CD4-positive, alpha-beta T cell (primary cell): ENCODE measurements around the gene KLHL30. TPM values are rescaled to one million over a fixed set of nuclear protein-coding genes. Genes with fewer than 3 reads are reported as not detected.

Experiments used
- ATAC-seq: fragments of 200-7000 bp; cut with Tn5 transposase; one replicate; pipeline ENCODE4 v1.10.0; 2022; ENCODE audit warnings: mild to moderate bottlenecking; ENCODE audit not compliant: poor library complexity
- CTCF ChIA-PET: fragments of 350-600 bp; sonication (Branson Sonifier 250); formaldehyde crosslinking; loops from one replicate; lab custom pipeline; 2021; ENCODE audit warnings: antibody characterized with exemption, inconsistent platforms; lab: Charles Lee
- POLR2A ChIA-PET: fragments of 350-600 bp; sonication (Branson Sonifier 250); formaldehyde crosslinking; loops from one replicate; lab custom pipeline; 2021; ENCODE audit warnings: antibody characterized with exemption, inconsistent platforms; lab: Charles Lee
- DNase-seq, 14 experiments: peaks; one replicate each; pipeline ENCODE4 v3.0.0-alpha.2; 2013 to 2020; ENCODE audit warnings: mixed read lengths in 2 of 14
- H3K27ac ChIP-seq, 2 donors: one replicate each; pipeline versions ENCODE4 v1.5.1 to v1.7.0; 2013; ENCODE audit warnings: low read length in 2 of 2, low read depth in 1 of 2, mild to moderate bottlenecking in 1 of 2
- H3K27me3 ChIP-seq, 2 experiments: 1 replicate in 1 of 2; 2 replicates in 1 of 2; pipeline versions ENCODE4 v1.6.1 to v1.7.0; 2013; ENCODE audit warnings: low read length in 2 of 2, control low read depth in 1 of 2, mild to moderate bottlenecking in 1 of 2, moderate library complexity in 1 of 2; ENCODE audit not compliant: insufficient read depth in 2 of 2, control insufficient read depth in 1 of 2
- H3K36me3 ChIP-seq: one replicate; pipeline ENCODE4 v1.6.1; 2013; ENCODE audit warnings: low read length, control low read depth; ENCODE audit not compliant: insufficient read depth
- H3K4me1 ChIP-seq: one replicate; pipeline ENCODE4 v1.6.1; 2013; ENCODE audit warnings: low read length, control low read depth; ENCODE audit not compliant: insufficient read depth
- H3K4me3 ChIP-seq: one replicate; pipeline ENCODE4 v1.5.1; 2013; ENCODE audit warnings: mild to moderate bottlenecking, low read length, moderate library complexity
- H3K9me3 ChIP-seq, 2 experiments: 1 replicate in 1 of 2; 2 replicates in 1 of 2; pipeline versions ENCODE4 v1.6.1 to v1.7.0; 2013; ENCODE audit warnings: low read length in 2 of 2, mild to moderate bottlenecking in 2 of 2, control low read depth in 1 of 2, moderate library complexity in 1 of 2; ENCODE audit not compliant: control insufficient read depth in 1 of 2, insufficient read depth in 1 of 2
- H3K27ac Mint-ChIP-seq: one replicate; pipeline ENCODE4 v1.8.0; 2020; ENCODE audit warnings: mixed read lengths
- H3K27me3 Mint-ChIP-seq: one replicate; pipeline ENCODE4 v1.8.0; 2021; ENCODE audit warnings: mixed read lengths
- H3K36me3 Mint-ChIP-seq: one replicate; pipeline ENCODE4 v1.8.0; 2021; ENCODE audit warnings: low read depth, mixed read lengths
- H3K4me1 Mint-ChIP-seq: one replicate; pipeline ENCODE4 v1.8.0; 2021; ENCODE audit warnings: low read depth, mixed read lengths
- H3K4me3 Mint-ChIP-seq: one replicate; pipeline ENCODE4 v1.8.0; 2020; ENCODE audit warnings: mild to moderate bottlenecking, mixed read lengths
- H3K9me3 Mint-ChIP-seq: one replicate; pipeline ENCODE4 v1.8.0; 2020; ENCODE audit warnings: mixed read lengths
- CTCF ChIP-seq: fragments of 200-600 bp; IDR thresholded peaks from one replicate; pipeline ENCODE4 v1.8.0; 2022; ENCODE audit warnings: antibody characterized with exemption, mild to moderate bottlenecking
- intact Hi-C, 2 experiments: fragments of 100-400 bp; cut with DNase I in 1 of 2; cut with micrococcal nuclease in 1 of 2; formaldehyde crosslinking; loops; one replicate each; pipeline versions ENCODE4 v1.15.1 to v1.9.0; 2023 to 2025; cut with DNase I, micrococcal nuclease
- total RNA-seq, 174 experiments: library from RNA in 2 of 174; stranded (reverse) in 2 of 174; gene quantifications; one replicate each; pipeline ENCODE4 v1.2.3 and lab custom pipeline; 2021 to 2026

KLHL30 gene
- total RNA-seq, 2 experiments from 2014 or later = not detected

GRCh38 chr2:238180554-238180953 lies 42.1 kb downstream of the KLHL30 start:
- no peak overlapping the region for H3K4me3 ChIP-seq
- Mint-ChIP-seq H3K9me3 (no peaks in the 10 kb centered on the region), H3K4me1 (no peaks in the 10 kb centered on the region), H3K36me3 (peaks cover 99% of the 10 kb centered on the region), H3K27me3 (no peaks in the 10 kb centered on the region), H3K4me3 (no peak overlapping the region), H3K27ac (no peak overlapping the region)
- H3K9me3 ChIP-seq = no peaks in the 10 kb centered on the region
- ATAC-seq (no peak), DNase-seq (no peak)
- no peaks in the 10 kb centered on the region for H3K4me1 ChIP-seq
- H3K36me3 ChIP-seq = peaks cover 85% of the 10 kb centered on the region
- intact Hi-C loops = no loop called here
- H3K27ac ChIP-seq = no peak overlapping the region
- TF ChIP-seq CTCF = no peak
- CTCF ChIA-PET = no interaction called here
- H3K27me3 ChIP-seq = no peaks in the 10 kb centered on the region
- POLR2A ChIA-PET = no interaction called here

DNA sequence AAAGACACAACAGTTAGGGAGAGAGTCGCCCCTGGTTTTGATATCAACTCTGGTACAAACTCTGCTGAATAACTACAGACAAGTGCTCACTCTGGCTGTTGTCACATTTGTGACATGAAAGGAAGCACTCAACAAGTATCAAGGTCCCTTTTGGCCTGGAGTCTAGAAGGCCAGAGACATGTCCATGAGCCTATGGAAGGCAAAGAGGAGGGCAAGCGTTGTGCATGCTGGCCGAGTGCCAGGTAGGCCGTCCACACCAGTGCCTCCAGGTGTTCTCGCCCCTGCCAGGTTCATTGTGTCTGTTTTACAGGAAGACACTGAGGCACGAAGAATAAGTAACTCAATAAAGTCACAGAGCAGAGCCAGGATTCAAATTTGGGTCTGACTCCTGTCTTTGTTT lies 43.9 kb downstream of the KLHL30 start:
- POLR2A ChIA-PET = no interaction called here
- CTCF ChIA-PET = interaction anchor here (0.5 kb wide), 1 partner anchor 98 kb away, joined by 3 read pairs; no protein-coding TSS in a partner anchor
- H3K27ac Mint-ChIP-seq = no peak overlapping the region
- no peak for TF ChIP-seq CTCF
- Histone ChIP-seq H3K36me3 (peaks cover 89% of the 10 kb centered on the region), H3K4me1 (no peaks in the 10 kb centered on the region), H3K27me3 (no peaks in the 10 kb centered on the region), H3K4me3 (no peak overlapping the region), H3K27ac (no peak overlapping the region), H3K9me3 (no peaks in the 10 kb centered on the region)
- intact Hi-C loops = no loop called here
- H3K27me3 Mint-ChIP-seq = no peaks in the 10 kb centered on the region
- no peaks in the 10 kb centered on the region for H3K4me1 Mint-ChIP-seq
- peaks cover 99% of the 10 kb centered on the region for H3K36me3 Mint-ChIP-seq
- H3K9me3 Mint-ChIP-seq = no peaks in the 10 kb centered on the region
- no peak for DNase-seq
- no peak for ATAC-seq
- H3K4me3 Mint-ChIP-seq = no peak overlapping the region

GRCh38 chr2:238183821-238184220 lies 45.4 kb downstream of the KLHL30 start:
- DNase-seq (no peak), ATAC-seq (no peak)
- H3K27me3 Mint-ChIP-seq = no peaks in the 10 kb centered on the region
- Histone ChIP-seq H3K27ac (no peak overlapping the region), H3K4me3 (no peak overlapping the region), H3K4me1 (no peaks in the 10 kb centered on the region), H3K36me3 (peaks cover 98% of the 10 kb centered on the region), H3K9me3 (no peaks in the 10 kb centered on the region), H3K27me3 (no peaks in the 10 kb centered on the region)
- no peaks in the 10 kb centered on the region for H3K9me3 Mint-ChIP-seq
- intact Hi-C loops = no loop called here
- H3K4me3 Mint-ChIP-seq = no peak overlapping the region
- ChIA-PET POLR2A (no interaction called here), CTCF (no interaction called here)
- H3K27ac Mint-ChIP-seq = no peak overlapping the region
- H3K36me3 Mint-ChIP-seq = peaks cover 100% of the 10 kb centered on the region
- no peak for TF ChIP-seq CTCF
- H3K4me1 Mint-ChIP-seq = no peaks in the 10 kb centered on the region
